Natural killer cell treated with Interleukin-12 subunit alpha and Interleukin-12 subunit beta and Interleukin-15 and Interleukin-18, amount 100 ng/mL, for 72 hours (primary cell): ENCODE data around the gene SOX6. TPM values are rescaled to one million over a fixed set of nuclear protein-coding genes. Genes with fewer than 3 reads are reported as not detected.
"Not testable (repeated sequence)": the region's sequence is repeated elsewhere in the genome, so short reads cannot be mapped to it uniquely, and the experiment has no call there.

Source experiments
- ATAC-seq, 2 donors: fragments of 150-1000 bp; cut with Tn5 transposase in 1 of 2; sonication (Bioruptor Pico), chemical (Tn5 transposase) in 1 of 2; 2 replicates each; pipeline ENCODE4 v1.10.0; 2021
- DNase-seq: peaks from one replicate; pipeline ENCODE4 v3.0.0; 2022; ENCODE audit warnings: low spot score
- H3K27ac Mint-ChIP-seq, 2 donors: 1 replicate in 1 of 2; 2 replicates in 1 of 2; pipeline ENCODE4 v1.8.0; 2022; ENCODE audit warnings: mixed read lengths in 2 of 2, mild to moderate bottlenecking in 1 of 2, moderate library complexity in 1 of 2
- H3K27me3 Mint-ChIP-seq, 2 donors: 1 replicate in 1 of 2; 2 replicates in 1 of 2; pipeline ENCODE4 v1.8.0; 2022; ENCODE audit warnings: mixed read lengths in 2 of 2
- H3K36me3 Mint-ChIP-seq: one replicate; pipeline ENCODE4 v1.8.0; 2022; ENCODE audit warnings: mixed read lengths
- H3K4me1 Mint-ChIP-seq, 2 donors: 1 replicate in 1 of 2; 2 replicates in 1 of 2; pipeline ENCODE4 v1.8.0; 2022; ENCODE audit warnings: low read depth in 2 of 2, mixed read lengths in 2 of 2, mild to moderate bottlenecking in 1 of 2
- H3K4me3 Mint-ChIP-seq: one replicate; pipeline ENCODE4 v1.8.0; 2022; ENCODE audit warnings: mixed read lengths
- H3K9me3 Mint-ChIP-seq: 2 replicates; pipeline ENCODE4 v1.8.0; 2022; ENCODE audit warnings: mixed read lengths
- total RNA-seq, 2 donors: library from RNA; stranded (reverse); gene quantifications; one replicate each; pipeline ENCODE4 v1.2.3, GENCODE V29; 2022

The SOX6 gene
- total RNA-seq, 2 donors from 2014 or later, result not detected

DNA sequence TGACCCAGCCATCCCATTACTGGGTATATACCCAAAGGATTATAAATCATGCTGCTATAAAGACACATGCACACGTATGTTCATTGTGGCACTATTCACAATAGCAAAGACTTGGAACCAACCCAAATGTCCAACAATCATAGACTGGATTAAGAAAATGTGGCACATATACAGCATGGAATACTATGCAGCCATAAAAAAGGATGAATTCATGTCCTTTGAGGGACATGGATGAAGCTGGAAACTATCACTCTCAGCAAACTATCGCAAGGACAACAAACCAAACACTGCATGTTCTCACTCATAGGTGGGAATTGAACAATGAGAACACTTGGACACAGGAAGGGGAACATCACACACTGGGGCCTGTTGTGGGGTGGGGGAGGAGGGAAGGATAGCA, 209.4 kb downstream of the SOX6 start:
- ATAC-seq, H3K4me1 Mint-ChIP-seq, H3K4me3 Mint-ChIP-seq, H3K27ac Mint-ChIP-seq, H3K36me3 Mint-ChIP-seq, H3K27me3 Mint-ChIP-seq, DNase-seq: not testable (repeated sequence)
- peaks cover 16% of the 10 kb centered on the region for H3K9me3 Mint-ChIP-seq

DNA sequence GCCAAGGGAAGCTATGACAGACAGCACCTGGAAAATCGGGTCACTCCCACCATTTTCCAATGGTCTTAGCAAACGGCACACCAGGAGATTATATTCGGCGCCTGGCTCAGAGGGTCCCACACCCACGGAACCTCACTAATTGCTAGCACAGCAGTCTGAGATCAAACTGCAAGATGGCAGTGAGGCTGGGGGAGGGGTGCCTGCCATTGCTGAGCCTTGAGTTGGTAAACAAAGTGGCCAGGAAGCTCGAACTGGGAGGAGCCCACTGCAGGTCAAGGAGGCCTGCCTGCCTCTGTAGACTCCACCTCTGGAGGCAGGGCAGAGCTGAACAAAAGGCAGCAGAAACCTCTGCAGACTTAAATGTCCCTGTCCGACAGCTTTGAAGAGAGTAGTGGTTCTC, 214.7 kb downstream of the SOX6 start:
- H3K27me3 Mint-ChIP-seq, H3K36me3 Mint-ChIP-seq, H3K4me1 Mint-ChIP-seq, ATAC-seq, H3K4me3 Mint-ChIP-seq, DNase-seq, H3K27ac Mint-ChIP-seq: not testable (repeated sequence)
- H3K9me3 Mint-ChIP-seq, result peaks cover 19% of the 10 kb centered on the region

DNA sequence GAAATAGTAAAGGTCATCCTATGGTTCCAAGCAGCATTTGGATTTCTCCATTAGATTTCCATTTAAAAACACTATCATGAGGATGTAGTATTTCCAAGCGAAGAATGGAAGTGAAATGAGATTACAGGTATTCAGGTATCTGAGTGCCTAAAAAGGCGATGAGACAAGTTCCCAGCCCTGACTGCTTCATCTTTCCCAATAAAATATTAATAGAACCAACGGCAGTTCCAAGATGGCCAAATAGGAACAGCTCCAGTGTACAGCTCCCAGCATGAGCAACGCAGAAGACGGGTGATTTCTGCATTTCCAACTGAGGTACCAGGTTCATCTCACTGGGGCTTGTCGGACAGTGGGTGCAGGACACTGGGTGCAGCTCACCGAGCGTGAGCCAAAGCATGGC, 215.2 kb downstream of the SOX6 start:
- ATAC-seq, H3K27me3 Mint-ChIP-seq, H3K36me3 Mint-ChIP-seq, DNase-seq, H3K27ac Mint-ChIP-seq, H3K4me3 Mint-ChIP-seq, H3K4me1 Mint-ChIP-seq: not testable (repeated sequence)
- peaks cover 19% of the 10 kb centered on the region for H3K9me3 Mint-ChIP-seq

DNA sequence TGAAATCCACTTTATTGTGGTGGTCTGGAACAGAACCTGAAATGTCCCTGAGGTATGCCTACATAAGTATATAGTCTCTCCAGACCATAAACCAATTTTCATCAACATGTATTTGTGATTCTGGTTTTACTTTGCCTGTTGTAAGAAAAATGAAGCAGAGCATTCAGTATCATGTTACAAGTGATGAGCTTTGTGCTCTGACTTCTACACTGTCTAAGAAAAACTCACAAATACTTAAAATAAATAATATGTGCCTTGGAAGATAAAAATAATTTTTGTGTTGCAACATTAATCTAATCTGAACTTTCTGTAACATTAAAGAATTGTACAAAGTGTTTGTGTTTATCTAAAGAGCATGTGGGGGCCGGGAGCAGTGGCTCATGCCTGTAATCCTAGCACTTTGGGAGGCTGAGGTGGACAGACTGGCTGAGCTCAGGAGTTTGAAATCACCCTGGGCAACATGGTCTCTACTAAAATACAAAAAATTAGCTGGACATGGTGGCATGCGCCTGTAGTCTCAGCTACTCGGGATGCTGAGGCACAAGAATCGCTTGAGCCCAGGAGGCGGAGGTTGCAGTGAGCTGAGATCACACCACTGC, 219.5 kb downstream of the SOX6 start:
- no peak overlapping the region for H3K27ac Mint-ChIP-seq
- H3K9me3 Mint-ChIP-seq, result peaks cover 4% of the 10 kb centered on the region
- H3K4me3 Mint-ChIP-seq, result no peak overlapping the region
- no peak for ATAC-seq
- no peaks in the 10 kb centered on the region for H3K36me3 Mint-ChIP-seq
- no peaks in the 10 kb centered on the region for H3K4me1 Mint-ChIP-seq
- no peak for DNase-seq
- H3K27me3 Mint-ChIP-seq, result no peaks in the 10 kb centered on the region

DNA sequence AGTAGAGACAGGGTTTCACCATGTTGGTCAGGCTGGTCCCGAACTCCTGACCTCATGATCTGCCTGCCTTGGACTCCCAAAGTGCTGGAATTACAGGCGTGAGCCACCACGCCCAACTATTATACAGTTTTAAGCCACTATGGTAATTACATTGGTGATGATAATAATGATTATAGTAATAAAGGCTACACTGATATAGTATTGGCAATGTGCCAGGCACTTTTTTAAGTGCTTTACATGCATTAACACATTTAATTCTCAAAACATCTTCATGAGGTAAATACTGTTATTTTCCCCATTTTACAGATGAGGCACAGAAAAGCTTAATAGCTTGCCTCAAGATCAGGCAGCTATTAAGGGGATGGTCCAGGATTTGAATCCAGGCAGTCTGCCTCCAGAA, 222.5 kb downstream of the SOX6 start:
- Mint-ChIP-seq H3K4me1 (no peaks in the 10 kb centered on the region), H3K36me3 (no peaks in the 10 kb centered on the region), H3K4me3 (no peak overlapping the region)

DNA sequence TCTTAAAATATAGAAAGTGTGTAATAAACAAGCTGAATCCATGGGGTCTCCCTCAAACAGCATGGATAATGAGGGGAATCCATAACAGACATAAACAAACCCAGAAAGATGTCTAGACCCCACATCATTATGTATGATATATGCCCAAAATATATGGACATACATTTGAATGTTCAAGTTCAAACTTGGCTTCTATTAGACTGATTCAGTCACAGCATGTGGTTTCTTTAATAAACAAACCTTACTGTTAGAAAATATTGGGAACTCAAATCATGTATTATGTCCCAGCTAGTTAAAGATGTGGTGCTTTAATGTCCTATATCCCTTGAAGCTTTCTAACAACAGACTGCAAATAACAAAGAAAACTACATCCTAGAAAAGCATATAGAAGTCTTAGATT, 228.6 kb downstream of the SOX6 start:
- ATAC-seq (no peak), DNase-seq (no peak)
- no peaks in the 10 kb centered on the region for H3K4me1 Mint-ChIP-seq
- no peaks in the 10 kb centered on the region for H3K36me3 Mint-ChIP-seq
- H3K4me3 Mint-ChIP-seq, result no peak overlapping the region
- no peak overlapping the region for H3K27ac Mint-ChIP-seq
- no peaks in the 10 kb centered on the region for H3K27me3 Mint-ChIP-seq
- H3K9me3 Mint-ChIP-seq, result peaks cover 12% of the 10 kb centered on the region

More for the DNA sequence above, 222.5 kb downstream of the SOX6 start:
- Mint-ChIP-seq H3K9me3 (peaks cover 2% of the 10 kb centered on the region), H3K27me3 (no peaks in the 10 kb centered on the region), H3K27ac (no peak overlapping the region)
- ATAC-seq (no peak), DNase-seq (no peak)

DNA sequence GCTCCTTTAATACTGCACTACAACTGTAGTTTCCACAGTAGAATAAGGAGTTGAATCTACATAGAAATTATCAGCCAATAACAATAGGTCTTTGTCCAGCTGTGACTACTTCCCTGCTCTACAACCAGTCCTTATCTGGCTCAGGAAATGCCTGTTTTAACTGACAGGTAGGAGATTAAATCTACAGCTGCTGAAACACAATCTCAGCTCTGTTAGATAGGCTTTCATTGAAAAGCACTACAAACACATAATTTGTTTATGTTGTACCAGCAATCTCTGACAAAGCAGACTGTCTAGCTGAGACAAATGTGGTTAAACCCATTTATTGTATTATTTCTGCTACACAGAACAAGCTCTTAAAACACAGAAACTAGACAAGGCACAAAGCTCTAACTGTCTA, 230.0 kb downstream of the SOX6 start:
- ATAC-seq (no peak), DNase-seq (no peak)
- no peaks in the 10 kb centered on the region for H3K27me3 Mint-ChIP-seq
- H3K36me3 Mint-ChIP-seq, result no peaks in the 10 kb centered on the region
- peaks cover 10% of the 10 kb centered on the region for H3K9me3 Mint-ChIP-seq
- H3K27ac Mint-ChIP-seq, result no peak overlapping the region
- no peaks in the 10 kb centered on the region for H3K4me1 Mint-ChIP-seq
- H3K4me3 Mint-ChIP-seq, result no peak overlapping the region

DNA sequence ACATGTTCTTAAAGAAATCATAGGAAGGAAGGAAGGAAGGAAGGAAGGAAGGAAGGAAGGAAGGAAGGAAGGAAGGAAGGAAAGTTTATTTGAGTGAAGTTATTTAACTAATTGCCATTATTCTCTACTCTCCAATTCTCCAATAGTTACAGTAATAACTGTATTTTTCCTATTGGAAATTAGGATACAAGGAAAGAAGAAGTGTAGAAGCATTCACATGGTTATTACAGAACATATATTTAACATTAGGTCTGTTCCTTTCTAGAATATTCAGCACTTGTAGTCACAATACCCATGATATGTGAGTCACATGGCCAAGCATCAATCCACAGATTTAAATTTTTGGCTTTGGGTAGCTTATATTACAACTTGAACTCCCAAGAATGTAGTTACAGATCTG, 230.6 kb downstream of the SOX6 start:
- H3K27me3 Mint-ChIP-seq, result no peaks in the 10 kb centered on the region
- no peaks in the 10 kb centered on the region for H3K4me1 Mint-ChIP-seq
- peaks cover 10% of the 10 kb centered on the region for H3K9me3 Mint-ChIP-seq
- H3K4me3 Mint-ChIP-seq, result no peak overlapping the region
- H3K27ac Mint-ChIP-seq, result no peak overlapping the region
- DNase-seq (no peak), ATAC-seq (no peak)
- H3K36me3 Mint-ChIP-seq, result no peaks in the 10 kb centered on the region

DNA sequence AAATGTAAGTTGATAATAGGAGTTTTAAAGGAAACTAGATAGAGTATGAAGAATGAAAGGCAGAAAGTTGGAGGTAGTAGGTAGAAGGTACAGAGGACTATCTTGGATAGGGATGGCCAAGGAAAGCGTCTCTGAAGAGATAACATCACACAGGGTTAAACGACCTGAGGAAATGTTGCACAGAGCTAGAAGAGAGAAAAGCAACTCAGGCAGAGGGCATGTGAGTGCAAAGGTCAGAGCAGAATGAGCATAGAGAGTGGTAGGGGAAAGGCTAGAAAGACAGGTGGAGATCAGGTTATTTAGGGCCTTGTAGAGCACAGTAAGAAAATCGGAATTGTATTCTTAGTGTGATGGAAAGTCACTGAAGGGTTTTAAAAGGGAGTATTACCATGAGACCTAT, 232.0 kb downstream of the SOX6 start:
- Mint-ChIP-seq H3K27me3 (no peaks in the 10 kb centered on the region), H3K27ac (no peak overlapping the region), H3K4me3 (no peak overlapping the region), H3K9me3 (peaks cover 14% of the 10 kb centered on the region), H3K36me3 (no peaks in the 10 kb centered on the region), H3K4me1 (no peaks in the 10 kb centered on the region)
- DNase-seq (no peak), ATAC-seq (no peak)

DNA sequence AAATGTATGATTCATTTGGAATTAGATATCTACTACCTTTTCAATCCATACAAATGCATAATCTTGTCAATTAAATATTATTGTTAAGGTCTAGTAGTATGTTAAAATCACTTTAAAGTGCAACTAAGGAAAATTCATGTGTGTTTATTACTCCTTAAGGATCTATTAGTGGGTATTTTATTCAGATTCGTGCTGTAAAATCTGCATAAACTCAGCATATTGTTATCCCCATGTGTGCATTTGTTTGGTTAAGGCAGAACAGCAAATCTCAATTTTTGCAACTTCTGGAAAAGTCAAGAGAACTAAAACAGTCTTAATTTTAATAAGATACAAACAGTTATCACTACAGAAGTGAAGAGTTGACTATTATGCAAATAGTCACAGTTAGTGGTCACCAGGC, 234.5 kb downstream of the SOX6 start:
- no peaks in the 10 kb centered on the region for H3K4me1 Mint-ChIP-seq

DNA sequence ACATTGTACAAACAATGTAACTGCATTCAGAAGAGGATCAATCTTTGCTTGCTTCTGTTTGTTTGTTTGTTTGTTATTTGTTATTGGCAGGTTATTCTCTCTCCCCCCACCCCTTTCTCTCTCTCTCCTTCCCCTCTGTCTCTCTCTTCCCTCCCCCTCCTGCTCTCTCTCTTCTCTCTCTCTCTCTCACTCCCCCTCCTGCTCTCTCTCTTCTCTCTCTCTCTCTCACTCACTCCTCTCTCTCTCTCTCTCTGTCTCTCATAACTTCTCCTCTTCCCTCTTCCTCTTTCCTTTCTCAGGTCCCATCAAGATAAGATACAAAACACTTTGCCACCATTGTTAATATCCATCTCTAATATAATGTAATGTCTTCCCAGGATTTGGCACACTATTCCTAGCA, 236.3 kb downstream of the SOX6 start:
- DNase-seq (no peak), ATAC-seq (no peak)
- H3K27ac Mint-ChIP-seq, result no peak overlapping the region
- no peaks in the 10 kb centered on the region for H3K4me1 Mint-ChIP-seq
- no peaks in the 10 kb centered on the region for H3K36me3 Mint-ChIP-seq
- H3K27me3 Mint-ChIP-seq, result no peaks in the 10 kb centered on the region
- H3K4me3 Mint-ChIP-seq, result no peak overlapping the region
- H3K9me3 Mint-ChIP-seq, result peaks cover 11% of the 10 kb centered on the region

More for the DNA sequence above, 234.5 kb downstream of the SOX6 start:
- Mint-ChIP-seq H3K27ac (no peak overlapping the region), H3K36me3 (no peaks in the 10 kb centered on the region), H3K9me3 (peaks cover 14% of the 10 kb centered on the region), H3K27me3 (no peaks in the 10 kb centered on the region), H3K4me3 (no peak overlapping the region)
- no peak for ATAC-seq
- DNase-seq, result no peak

DNA sequence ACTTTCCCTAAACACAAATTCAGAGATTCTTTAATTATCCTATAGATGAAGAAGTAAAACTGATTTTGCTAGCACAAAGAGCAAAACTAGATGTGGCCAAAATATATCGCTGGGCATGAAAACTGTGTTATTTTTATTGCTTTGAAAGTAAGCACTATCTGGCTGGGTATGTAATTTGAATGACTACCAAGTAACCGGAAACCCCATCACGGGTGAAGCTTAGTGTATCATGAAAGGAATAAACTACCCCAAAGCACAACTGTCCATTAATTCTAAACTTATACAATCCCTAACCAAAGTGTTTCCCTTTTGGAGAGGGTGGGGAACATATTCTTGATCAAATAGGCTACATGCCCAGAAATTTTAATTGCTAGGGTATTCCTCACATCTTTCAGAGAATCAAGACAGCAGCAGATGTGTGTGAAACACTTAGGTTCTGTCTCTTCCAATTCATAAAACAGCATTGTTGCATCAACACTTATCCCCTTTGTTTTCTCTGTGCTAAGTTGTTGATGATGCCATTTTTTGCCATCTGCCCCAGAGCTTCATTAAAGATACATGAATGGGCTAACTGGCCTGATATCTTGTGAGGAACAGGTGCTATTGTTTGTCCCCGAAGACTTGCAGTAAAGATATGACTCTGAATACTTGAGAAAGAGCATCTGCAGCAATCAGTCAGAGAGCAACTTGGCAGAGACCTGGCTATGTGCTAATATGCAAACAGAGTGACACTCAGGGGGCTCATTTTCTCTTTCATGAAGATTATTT, 238.2 kb downstream of the SOX6 start:
- no peak overlapping the region for H3K27ac Mint-ChIP-seq
- no peaks in the 10 kb centered on the region for H3K27me3 Mint-ChIP-seq
- no peak overlapping the region for H3K4me3 Mint-ChIP-seq
- peaks cover 4% of the 10 kb centered on the region for H3K9me3 Mint-ChIP-seq
- no peak for ATAC-seq
- no peak for DNase-seq
- H3K4me1 Mint-ChIP-seq, result no peaks in the 10 kb centered on the region
- no peaks in the 10 kb centered on the region for H3K36me3 Mint-ChIP-seq

DNA sequence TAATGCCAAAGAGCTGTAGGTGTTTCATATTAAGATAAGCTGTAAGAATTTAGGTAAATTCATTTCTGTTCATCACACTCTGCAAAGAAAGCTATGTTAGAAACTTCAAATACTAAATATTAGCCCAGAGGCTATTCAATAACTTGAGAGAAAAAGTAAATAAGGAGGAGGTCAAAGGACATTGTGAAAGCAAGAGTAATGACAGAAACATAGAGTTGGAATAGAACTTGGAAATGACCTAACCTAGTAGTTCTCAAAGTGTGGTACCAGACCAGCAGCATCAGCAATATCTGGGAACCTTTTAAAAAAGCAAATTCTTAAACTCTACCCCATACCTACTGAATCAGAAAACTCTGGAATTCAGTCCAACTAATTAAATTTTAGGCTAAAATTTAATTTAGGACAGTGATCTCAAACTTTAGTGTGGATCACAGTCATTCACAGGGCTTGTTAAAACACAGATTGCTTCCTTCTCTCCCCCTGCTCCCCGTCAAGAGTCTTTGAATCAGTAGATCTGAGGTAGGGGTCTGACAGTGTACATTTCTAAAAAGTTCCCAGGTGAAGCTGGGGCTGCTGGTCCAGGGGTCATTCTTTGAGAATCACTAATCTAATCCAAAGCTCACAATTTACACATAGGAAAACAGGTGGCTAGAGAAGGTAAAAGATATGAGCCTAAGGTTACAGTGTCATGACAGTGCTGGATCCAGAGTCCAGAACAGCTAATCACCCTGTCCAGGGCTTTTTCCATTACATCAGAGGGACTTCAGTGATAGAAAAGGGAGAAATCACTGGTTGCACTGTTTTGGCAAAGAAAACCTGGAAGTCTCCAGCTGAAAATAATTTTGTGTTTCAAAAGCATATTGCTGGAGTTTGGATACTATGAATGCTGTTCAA, 241.1 kb downstream of the SOX6 start:
- Mint-ChIP-seq H3K4me3 (no peak overlapping the region), H3K36me3 (no peaks in the 10 kb centered on the region), H3K27me3 (no peaks in the 10 kb centered on the region), H3K27ac (no peak overlapping the region), H3K9me3 (peaks cover 3% of the 10 kb centered on the region), H3K4me1 (no peaks in the 10 kb centered on the region)
- ATAC-seq (no peak), DNase-seq (no peak)

DNA sequence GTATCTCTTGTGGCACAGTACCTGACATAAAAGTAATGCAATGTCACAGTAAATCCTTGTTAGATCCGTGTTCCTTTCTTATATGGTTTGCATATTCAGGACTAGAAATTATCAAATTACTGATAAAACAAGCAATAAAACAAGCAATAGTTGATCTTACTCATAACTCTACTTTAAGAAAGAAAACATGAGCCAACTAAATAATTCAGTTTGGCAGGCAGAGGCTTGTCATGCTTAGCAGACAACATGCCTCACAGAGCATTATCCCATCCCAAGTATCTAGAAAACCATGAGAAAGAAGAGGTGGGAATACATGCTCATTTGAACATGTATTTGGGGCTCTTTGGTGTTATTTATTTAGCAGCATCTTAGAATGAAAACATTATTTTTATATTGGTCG, 241.9 kb downstream of the SOX6 start:
- ATAC-seq (no peak), DNase-seq (no peak)
- H3K9me3 Mint-ChIP-seq, result no peaks in the 10 kb centered on the region
- no peak overlapping the region for H3K4me3 Mint-ChIP-seq
- H3K27ac Mint-ChIP-seq, result no peak overlapping the region
- no peaks in the 10 kb centered on the region for H3K4me1 Mint-ChIP-seq
- no peaks in the 10 kb centered on the region for H3K36me3 Mint-ChIP-seq
- no peaks in the 10 kb centered on the region for H3K27me3 Mint-ChIP-seq
